ENCODE measurements around the gene TBPL1. TPM values are rescaled to one million over a fixed set of nuclear protein-coding genes. Genes with fewer than 3 reads are reported as not detected.

TBPL1 gene
- total and polyA plus RNA-seq, 7 experiments from 2014 or later, result 21.0 to 51.2 (median 31.2) TPM

DNA sequence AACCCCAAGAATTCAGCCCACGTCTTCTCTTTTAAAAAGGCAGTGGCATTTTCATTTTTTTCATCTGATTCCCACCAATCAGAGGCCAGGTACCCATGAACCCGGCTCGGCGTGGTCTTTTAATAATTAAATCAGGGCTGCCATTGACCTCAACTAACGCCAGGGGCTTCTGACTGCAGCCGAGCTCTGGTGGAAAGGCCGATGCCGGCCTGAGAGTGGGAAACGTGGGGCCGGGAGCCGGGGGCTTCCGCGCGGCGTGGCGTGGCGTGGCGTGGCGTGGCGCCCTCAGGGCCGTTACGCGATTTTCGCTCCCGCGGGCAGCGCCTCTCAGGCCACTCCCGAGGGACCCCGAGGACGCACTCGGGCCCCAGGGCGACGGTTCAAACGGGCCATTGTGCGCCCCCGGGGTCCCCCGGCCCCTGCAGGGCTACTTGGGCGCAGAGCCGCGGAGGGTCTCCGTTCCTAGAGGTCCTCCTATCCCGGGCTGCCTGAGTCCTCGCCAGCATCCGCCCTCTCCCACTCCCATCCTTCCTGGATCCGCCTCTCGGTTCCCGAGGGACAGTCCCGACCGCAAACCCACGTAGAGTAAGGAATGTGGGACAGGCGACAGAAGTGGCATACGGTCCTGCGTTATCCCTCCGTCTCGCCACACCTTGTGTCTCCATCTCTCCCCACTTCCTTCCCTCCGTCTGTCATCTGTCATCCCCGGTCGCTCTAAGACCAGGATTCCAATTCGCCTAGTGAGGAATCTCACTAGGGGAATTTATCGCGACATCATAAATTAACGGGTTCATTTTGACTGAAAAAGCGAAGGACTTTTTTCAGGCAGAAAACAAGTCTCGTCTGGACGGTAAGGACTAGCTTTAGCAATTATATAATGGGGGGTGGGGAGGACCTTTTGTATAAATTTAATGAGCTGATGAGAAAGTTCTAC is 876 bp upstream of the TBPL1 start:
- peaks cover 28 to 44% (median 37%) of the 10 kb centered on the region in 7 donors for H3K4me1 Mint-ChIP-seq
- Histone ChIP-seq H3K4me3 (ENCODE audit: low read length) (peak overlapping the region; percentile 85), H3K4me1 (ENCODE audit: control insufficient read depth in 2 of 2, insufficient read depth in 2 of 2, low read length in 2 of 2) (peaks cover 10 to 19% of the 10 kb centered on the region in 2 donors), H3K36me3 (ENCODE audit: control insufficient read depth in 2 of 3, insufficient read depth in 3 of 3, low read length in 3 of 3) (peaks cover 0 to 7% (median 0%) of the 10 kb centered on the region in 3 experiments), H3K9me3 (ENCODE audit: control insufficient read depth in 2 of 3, low read length in 3 of 3) (no peaks in the 10 kb centered on the region), H3K27ac (ENCODE audit: low read depth, low read length) (peak overlapping the region; percentile 81), H3K27me3 (ENCODE audit: control insufficient read depth in 2 of 2, insufficient read depth in 2 of 2, low read length in 2 of 2) (no peaks in the 10 kb centered on the region)
- intact Hi-C loops (cut with micrococcal nuclease), result loop anchor here (1.0 to 10.0 kb wide), 10 partner anchors 28 to 1930 kb away; partner anchors contain the start of genes HBS1L (in 1 of the 2), MYB (in 1 of the 2) and RPS12 (in 1 of the 2)
- no peaks in the 10 kb centered on the region for H3K36me3 Mint-ChIP-seq
- peak overlapping the region; percentile 83 to 99 (median 95) for H3K27ac Mint-ChIP-seq
- no peaks in the 10 kb centered on the region for H3K9me3 Mint-ChIP-seq
- CTCF ChIA-PET, result interaction anchor here (0.6 to 2.6 kb wide), 3 partner anchors 21 to 111 kb away, joined by 3 to 9 read pairs (median 3); no protein-coding TSS in a partner anchor
- POLR2A ChIA-PET, result interaction anchor here (0.5 to 1.6 kb wide), 7 partner anchors 10 to 1439 kb away, joined by 3 to 8 read pairs (median 3); partner anchors contain the start of gene STX7
- peaks cover 0 to 10% (median 0%) of the 10 kb centered on the region in 5 donors for H3K27me3 Mint-ChIP-seq
- peak overlapping the region; percentile 96 to 100 (median 98) for H3K4me3 Mint-ChIP-seq
- DNase-seq, result peak; percentile 16 to 40 (median 30)
- ATAC-seq, result peak; percentile 28

DNA sequence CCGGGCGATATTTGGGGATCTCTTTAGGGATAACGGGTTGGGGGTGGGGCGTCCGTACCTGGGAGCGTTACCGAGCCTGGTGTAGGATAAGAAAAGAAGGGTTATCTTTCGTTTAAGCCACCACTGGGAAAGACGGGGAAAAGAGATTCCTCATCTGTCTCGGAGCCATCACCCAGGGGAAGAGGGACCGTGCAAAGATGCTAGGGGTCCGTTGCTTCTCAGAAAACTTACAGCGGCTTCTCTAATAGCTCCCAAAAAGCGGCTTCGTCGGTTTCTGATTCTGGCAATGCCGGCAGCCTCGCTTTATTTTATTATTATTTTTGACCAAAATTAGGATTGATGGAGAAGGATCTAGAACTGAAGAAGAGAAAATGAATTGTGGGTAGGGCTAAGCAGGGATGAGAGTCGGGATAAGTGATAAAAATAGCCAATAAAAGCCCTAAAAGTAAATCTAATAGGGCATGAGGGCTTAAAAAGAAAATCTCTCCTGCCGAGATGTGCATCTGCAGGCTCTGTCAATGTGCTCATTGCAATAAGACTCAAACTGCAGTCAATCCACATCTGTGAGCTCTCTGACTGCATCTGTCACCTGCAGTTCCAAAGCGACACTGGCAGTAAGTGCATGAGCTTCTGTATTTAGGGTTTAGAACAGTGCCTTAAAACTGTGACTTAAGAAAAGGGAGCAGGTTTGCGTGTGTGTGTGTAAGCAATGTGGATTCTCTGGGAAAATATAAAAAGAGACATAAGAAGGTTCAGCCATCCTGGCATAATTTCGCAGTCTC is 801 bp downstream of the TBPL1 start:
- H3K4me3 Mint-ChIP-seq, result peak overlapping the region; percentile 96 to 100 (median 98)
- intact Hi-C loops (cut with micrococcal nuclease), result loop anchor here (1.0 to 10.0 kb wide), 15 partner anchors 19 to 1928 kb away; partner anchors contain the start of genes AHI1 (in 1 of the 2), MYB (in 1 of the 2), RPS12 (in 1 of the 2) and SLC2A12 (in 1 of the 2)
- peak overlapping the region; percentile 85 for H3K4me3 ChIP-seq (ENCODE audit: low read length)
- ChIA-PET CTCF (interaction anchor here (0.6 to 2.6 kb wide), 4 partner anchors 19 to 110 kb away, joined by 3 to 9 read pairs (median 6); no protein-coding TSS in a partner anchor), POLR2A (interaction anchor here (0.6 to 1.6 kb wide), 5 partner anchors 8 to 1441 kb away, joined by 3 to 8 read pairs (median 3); partner anchors contain the start of gene STX7)
- no peak for ATAC-seq
- no peaks in the 10 kb centered on the region for H3K9me3 Mint-ChIP-seq
- H3K27ac ChIP-seq (ENCODE audit: low read depth, low read length), result peak overlapping the region; percentile 81
- peak in 2 of 9 donors; percentile 14 to 20 for DNase-seq
- H3K36me3 ChIP-seq (ENCODE audit: control insufficient read depth in 2 of 3, insufficient read depth in 3 of 3, low read length in 3 of 3), result peaks cover 0 to 7% (median 0%) of the 10 kb centered on the region in 3 experiments
- H3K27ac Mint-ChIP-seq, result peak overlapping the region; percentile 19 to 99 (median 93)
- H3K27me3 ChIP-seq (ENCODE audit: control insufficient read depth in 2 of 2, insufficient read depth in 2 of 2, low read length in 2 of 2), result no peaks in the 10 kb centered on the region
- H3K9me3 ChIP-seq (ENCODE audit: control insufficient read depth in 2 of 3, low read length in 3 of 3), result no peaks in the 10 kb centered on the region
- H3K27me3 Mint-ChIP-seq, result peaks cover 0 to 7% (median 0%) of the 10 kb centered on the region in 5 donors
- peaks cover 15 to 26% of the 10 kb centered on the region in 2 donors for H3K4me1 ChIP-seq (ENCODE audit: control insufficient read depth in 2 of 2, insufficient read depth in 2 of 2, low read length in 2 of 2)
- H3K36me3 Mint-ChIP-seq, result no peaks in the 10 kb centered on the region
- H3K4me1 Mint-ChIP-seq, result peaks cover 35 to 61% (median 50%) of the 10 kb centered on the region in 7 donors

GRCh38 chr6:133954657-133955576 is 1.9 kb downstream of the TBPL1 start:
- Histone ChIP-seq H3K36me3 (ENCODE audit: control insufficient read depth in 2 of 3, insufficient read depth in 3 of 3, low read length in 3 of 3) (peaks cover 0 to 7% (median 0%) of the 10 kb centered on the region in 3 experiments), H3K9me3 (ENCODE audit: control insufficient read depth in 2 of 3, low read length in 3 of 3) (no peaks in the 10 kb centered on the region), H3K27me3 (ENCODE audit: control insufficient read depth in 2 of 2, insufficient read depth in 2 of 2, low read length in 2 of 2) (no peaks in the 10 kb centered on the region), H3K4me1 (ENCODE audit: control insufficient read depth in 2 of 2, insufficient read depth in 2 of 2, low read length in 2 of 2) (peaks cover 15 to 26% of the 10 kb centered on the region in 2 donors), H3K27ac (ENCODE audit: low read depth, low read length) (no peak overlapping the region), H3K4me3 (ENCODE audit: low read length) (no peak overlapping the region)
- Mint-ChIP-seq H3K36me3 (no peaks in the 10 kb centered on the region), H3K9me3 (no peaks in the 10 kb centered on the region), H3K27ac (peak overlapping the region in 8 of 9 donors; percentile 6 to 95 (median 38)), H3K4me3 (peak overlapping the region; percentile 96 to 100 (median 98)), H3K4me1 (peaks cover 41 to 72% (median 61%) of the 10 kb centered on the region in 7 donors), H3K27me3 (peaks cover 0 to 5% (median 0%) of the 10 kb centered on the region in 5 donors)
- POLR2A ChIA-PET, result no interaction called here
- intact Hi-C loops (cut with micrococcal nuclease), result loop anchor here (5.0 to 10.0 kb wide), 6 partner anchors 292 to 1927 kb away; partner anchors contain the start of gene MYB (in 1 of the 2)
- CTCF ChIA-PET, result interaction anchor here (0.5 to 2.6 kb wide), 6 partner anchors 16 to 109 kb away, joined by 3 to 11 read pairs (median 6); no protein-coding TSS in a partner anchor
- DNase-seq (no peak), ATAC-seq (no peak)

DNA sequence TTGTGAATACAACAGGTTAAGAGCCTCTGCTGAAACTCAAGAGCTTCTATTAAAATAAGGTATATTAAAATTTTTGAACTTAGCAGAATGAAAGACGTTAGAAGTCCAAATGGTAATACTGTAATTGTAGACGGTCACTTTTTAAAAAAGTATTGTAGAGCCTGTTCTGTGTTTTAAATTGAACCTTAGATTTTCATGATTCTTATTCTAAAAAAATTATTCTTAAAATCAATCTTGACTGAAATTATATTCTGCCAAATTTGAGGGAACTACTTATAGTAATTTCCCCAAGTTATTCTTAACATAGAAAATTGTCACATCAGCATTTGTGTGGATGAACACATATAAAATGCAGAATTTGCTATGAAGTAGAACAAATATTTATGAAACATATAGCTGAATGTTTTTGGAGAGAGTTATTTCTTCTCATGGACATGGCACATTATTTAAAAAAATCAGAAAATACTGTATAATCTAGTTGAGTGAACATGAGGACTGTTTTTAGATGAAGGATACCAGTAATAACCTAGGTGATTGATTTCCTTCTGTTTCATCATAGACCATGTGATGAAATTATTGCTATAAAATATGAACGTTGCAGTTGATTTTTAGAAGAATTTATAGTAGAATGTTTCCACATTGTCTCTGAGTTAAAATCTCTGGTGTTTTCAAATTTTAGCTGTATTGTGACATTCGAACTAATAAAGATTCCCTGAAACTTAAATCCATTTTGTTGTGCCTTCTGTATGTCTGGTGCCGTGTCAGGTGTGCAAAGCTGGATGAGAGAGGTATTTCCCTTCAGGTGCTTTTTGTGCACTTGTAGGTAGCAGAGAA is 2.8 kb downstream of the TBPL1 start:
- peaks cover 15 to 26% of the 10 kb centered on the region in 2 donors for H3K4me1 ChIP-seq (ENCODE audit: control insufficient read depth in 2 of 2, insufficient read depth in 2 of 2, low read length in 2 of 2)
- intact Hi-C loops (cut with micrococcal nuclease), result loop anchor here in 1 of 2 donors (10.0 kb wide), 1 partner anchor 1259 kb away; no protein-coding TSS in a partner anchor
- no peak for DNase-seq
- Mint-ChIP-seq H3K4me3 (peak overlapping the region in 8 of 10 donors; percentile 96 to 100 (median 98)), H3K36me3 (peaks cover 0 to 2% (median 0%) of the 10 kb centered on the region in 5 donors), H3K9me3 (no peaks in the 10 kb centered on the region), H3K27me3 (peaks cover 0 to 5% (median 0%) of the 10 kb centered on the region in 5 donors), H3K4me1 (peaks cover 42 to 81% (median 69%) of the 10 kb centered on the region in 7 donors), H3K27ac (peak overlapping the region in 3 of 9 donors; percentile 32 to 95 (median 33))
- CTCF ChIA-PET, result interaction anchor here (0.5 to 0.7 kb wide), 2 partner anchors 15 to 108 kb away, joined by 3 to 11 read pairs; no protein-coding TSS in a partner anchor
- POLR2A ChIA-PET, result no interaction called here
- H3K36me3 ChIP-seq (ENCODE audit: control insufficient read depth in 2 of 3, insufficient read depth in 3 of 3, low read length in 3 of 3), result peaks cover 0 to 7% (median 0%) of the 10 kb centered on the region in 3 experiments
- H3K4me3 ChIP-seq (ENCODE audit: low read length), result no peak overlapping the region
- H3K27ac ChIP-seq (ENCODE audit: low read depth, low read length), result no peak overlapping the region
- no peak for ATAC-seq
- H3K9me3 ChIP-seq (ENCODE audit: control insufficient read depth in 2 of 3, low read length in 3 of 3), result no peaks in the 10 kb centered on the region
- H3K27me3 ChIP-seq (ENCODE audit: control insufficient read depth in 2 of 2, insufficient read depth in 2 of 2, low read length in 2 of 2), result no peaks in the 10 kb centered on the region
